Inflammatory macrophage (primary cell): ENCODE data around the gene KCNK13.
"Not testable (repeated sequence)": the region's sequence is repeated elsewhere in the genome, so short reads cannot be mapped to it uniquely, and the experiment has no call there.

ENCODE experiments used
- DNase-seq, 2 donors: peaks; one replicate each; pipeline ENCODE4 v3.0.0-alpha.2; 2020 to 2022

The KCNK13 gene

GRCh38 chr14:90060965-90061684 is 669 bp upstream of the KCNK13 start:
- peak; percentile 19 to 62 for DNase-seq

GRCh38 chr14:90062127-90062794 is 467 bp downstream of the KCNK13 start:
- DNase-seq = peak in 1 of 2 donors; percentile 26

- DNase-seq = peak; percentile 40 to 48
Observed at GRCh38 chr14:90062822-90063539, 1.2 kb downstream of the KCNK13 start.

GRCh38 chr14:90072350-90072749 is 10.6 kb downstream of the KCNK13 start:
- DNase-seq = no peak

GRCh38 chr14:90079576-90079975 is 17.8 kb downstream of the KCNK13 start:
- peak in 1 of 2 donors; percentile 57 for DNase-seq

GRCh38 chr14:90087433-90087832 is 25.6 kb downstream of the KCNK13 start:
- peak; percentile 99 for DNase-seq

GRCh38 chr14:90088176-90088575 is 26.4 kb downstream of the KCNK13 start:
- peak; percentile 8 to 19 for DNase-seq

- DNase-seq = not testable (repeated sequence)
Observed at GRCh38 chr14:90089486-90089885, 27.7 kb downstream of the KCNK13 start.

- DNase-seq = no peak
Observed at GRCh38 chr14:90091393-90091792, 29.6 kb downstream of the KCNK13 start.

GRCh38 chr14:90093942-90094595 is 32.3 kb downstream of the KCNK13 start:
- peak; percentile 65 to 76 for DNase-seq

GRCh38 chr14:90095096-90095495 is 33.3 kb downstream of the KCNK13 start:
- DNase-seq = no peak

GRCh38 chr14:90096566-90096965 is 34.8 kb downstream of the KCNK13 start:
- DNase-seq = peak; percentile 31 to 39

- DNase-seq = no peak
Observed at GRCh38 chr14:90103808-90104207, 42.0 kb downstream of the KCNK13 start.

GRCh38 chr14:90105756-90106155 is 44.0 kb downstream of the KCNK13 start:
- DNase-seq = no peak

- DNase-seq = peak; percentile 10 to 35
Observed at GRCh38 chr14:90107789-90108188, 46.0 kb downstream of the KCNK13 start.

- no peak for DNase-seq
Observed at GRCh38 chr14:90109858-90110257, 48.1 kb downstream of the KCNK13 start.

- DNase-seq = no peak
Observed at GRCh38 chr14:90111895-90112534, 50.2 kb downstream of the KCNK13 start.

GRCh38 chr14:90114554-90114953 is 52.8 kb downstream of the KCNK13 start:
- no peak for DNase-seq

GRCh38 chr14:90115780-90116179 is 54.0 kb downstream of the KCNK13 start:
- no peak for DNase-seq

GRCh38 chr14:90116444-90116843 is 54.6 kb downstream of the KCNK13 start:
- DNase-seq = no peak

GRCh38 chr14:90118027-90118426 is 56.2 kb downstream of the KCNK13 start:
- no peak for DNase-seq

GRCh38 chr14:90126260-90126659 is 64.5 kb downstream of the KCNK13 start:
- DNase-seq = no peak
